ENCODE data around the gene RBKS.
A peak's percentile ranks its signal among the peaks of the same experiment; 100 is the strongest.

Gene RBKS

GRCh38 chr2:27890146-27890923, at the start of gene RBKS, which contains the start of gene BABAM2:
Gene RBKS (minus strand): TSS chr2:27890387. CDS start chr2:27890345, 42 bp downstream.
Gene BABAM2 (plus strand): TSS chr2:27890729. CDS start chr2:27894557, 3,828 bp downstream.
- DNase-seq: peak; percentile 91

- no peak for DNase-seq
Measured at GRCh38 chr2:27935026-27935425, 44.8 kb upstream of the RBKS start.

GRCh38 chr2:27932396-27932795, 42.2 kb upstream of the RBKS start:
- DNase-seq: no peak

GRCh38 chr2:27931361-27931950, 41.3 kb upstream of the RBKS start:
- DNase-seq: no peak

GRCh38 chr2:27929916-27930486, 39.8 kb upstream of the RBKS start:
- DNase-seq: no peak

- DNase-seq: no peak
Measured at GRCh38 chr2:27925766-27926472, 35.7 kb upstream of the RBKS start.

GRCh38 chr2:27922842-27923241, 32.7 kb upstream of the RBKS start:
- no peak for DNase-seq

- DNase-seq: no peak
Measured at GRCh38 chr2:27921880-27922547, 31.8 kb upstream of the RBKS start.

- no peak for DNase-seq
Measured at GRCh38 chr2:27921424-27921823, 31.2 kb upstream of the RBKS start.

GRCh38 chr2:27920148-27920885, 30.1 kb upstream of the RBKS start:
- DNase-seq: no peak

- no peak for DNase-seq
Measured at GRCh38 chr2:27916293-27916995, 26.3 kb upstream of the RBKS start.

- DNase-seq: no peak
Measured at GRCh38 chr2:27915874-27916273, 25.7 kb upstream of the RBKS start.

GRCh38 chr2:27915191-27915590, 25.0 kb upstream of the RBKS start:
- DNase-seq: no peak

- DNase-seq: no peak
Measured at GRCh38 chr2:27914805-27915175, 24.6 kb upstream of the RBKS start.

- no peak for DNase-seq
Measured at GRCh38 chr2:27914041-27914804, 24.0 kb upstream of the RBKS start.

- DNase-seq: no peak
Measured at GRCh38 chr2:27912512-27912911, 22.3 kb upstream of the RBKS start.

GRCh38 chr2:27911458-27912210, 21.4 kb upstream of the RBKS start:
- DNase-seq: no peak

- no peak for DNase-seq
Measured at GRCh38 chr2:27909901-27910300, 19.7 kb upstream of the RBKS start.

GRCh38 chr2:27907547-27907946, 17.4 kb upstream of the RBKS start:
- no peak for DNase-seq

- no peak for DNase-seq
Measured at GRCh38 chr2:27906074-27906473, 15.9 kb upstream of the RBKS start.

All from CD4-positive, alpha-beta T cell treated with Interferon gamma for 1 hour (primary cell).